Adrenal gland (tissue), 5 donors: ENCODE measurements around the gene BRSK1.

Source experiments
- CTCF ChIP-seq, 6 experiments: fragments of 450-650 bp in 4 of 6; fragments of 200-600 bp in 2 of 6; sonication (generic) in 1 of 6; IDR thresholded peaks; 1 replicate in 5 of 6; 2 replicates in 1 of 6; pipeline versions ENCODE4 v1.5.1 to v1.8.0; 2016 to 2021; ENCODE audit warnings: antibody characterized with exemption in 6 of 6, mild to moderate bottlenecking in 2 of 6, moderate library complexity in 1 of 6
- POLR2A ChIP-seq, 2 donors: fragments of 450-650 bp; IDR thresholded peaks; one replicate each; pipeline ENCODE4 v1.6.1; 2017; ENCODE audit warnings: antibody characterized with exemption in 2 of 2, mild to moderate bottlenecking in 2 of 2, moderate library complexity in 1 of 2
- donor health status: DM: no; HTN: no; CAD: no.

- TF ChIP-seq POLR2A (IDR thresholded peaks at IDR 0.05) (no peak), CTCF (IDR thresholded peaks at IDR 0.05) (no peak)
These were observed 26.1 kb upstream of the BRSK1 start for GRCh38 chr19:55257461-55258420.
